Measurements from ENCODE around the gene ETV1. TPM values are rescaled to one million over a fixed set of nuclear protein-coding genes. Genes with fewer than 3 reads are reported as not detected.

Gene ETV1
- total and polyA plus RNA-seq, 2 of the 4 experiments (the other 2 are of a cell fraction) = 8.6 to 21.1 TPM

DNA sequence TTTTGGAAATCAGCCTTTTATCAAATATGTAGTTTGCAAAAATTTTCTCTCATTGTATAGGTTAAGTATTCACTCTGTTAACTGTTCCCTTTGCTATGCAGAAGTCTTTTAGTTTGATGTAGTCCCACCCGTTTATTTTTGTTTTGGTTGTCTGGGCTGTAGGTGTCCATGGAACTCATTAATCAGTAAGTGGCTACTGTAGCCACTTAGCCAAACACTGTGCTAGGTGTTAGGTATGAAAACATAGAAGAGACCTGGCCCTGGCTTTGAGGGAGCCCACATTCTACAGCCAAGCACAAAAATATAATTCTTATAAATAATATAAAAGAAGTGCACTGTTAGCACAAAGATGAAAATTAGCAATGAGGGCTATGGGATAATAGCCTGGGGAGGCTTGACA is 133.5 kb downstream of the ETV1 start:
- no peak overlapping the region for H4K5ac ChIP-seq (ENCODE audit: low read depth, low read length)
- no peak overlapping the region for H3K56ac ChIP-seq (ENCODE audit: extremely low read depth, insufficient read depth, low read length)
- no peak overlapping the region for H2BK5ac ChIP-seq (ENCODE audit: low read depth, low read length, poor library complexity, severe bottlenecking)
- H4K91ac ChIP-seq (ENCODE audit: insufficient read depth, low read depth, low read length) = no peak overlapping the region
- H3K27ac ChIP-seq (ENCODE audit: insufficient read depth, low read length) = no peak overlapping the region
- H2AFZ ChIP-seq (replicated peaks; ENCODE audit: low read length, poor library complexity) = no peak overlapping the region
- WGBS, 2 experiments (ENCODE audit: extremely low coverage in 2 of 2, insufficient read length in 1 of 2) = no CpG with 5 or more reads among the region's 1 CpG
- H3K4me1 ChIP-seq (ENCODE audit: control insufficient read depth, insufficient read depth, low read length) = peaks cover 2% of the 10 kb centered on the region
- H3K36me3 ChIP-seq (ENCODE audit: control insufficient read depth, insufficient read depth, low read length) = no peaks in the 10 kb centered on the region
- H3K4ac ChIP-seq (ENCODE audit: low read depth, low read length) = no peak overlapping the region
- no peak for TF ChIP-seq RFX5 (IDR thresholded peaks at IDR 0.05; ENCODE audit: low read depth, low read length)
- TF ChIP-seq MXI1 (IDR thresholded peaks at IDR 0.05; ENCODE audit: borderline replicate concordance, low read depth, low read length) = no peak
- TF ChIP-seq, protein P1, sequence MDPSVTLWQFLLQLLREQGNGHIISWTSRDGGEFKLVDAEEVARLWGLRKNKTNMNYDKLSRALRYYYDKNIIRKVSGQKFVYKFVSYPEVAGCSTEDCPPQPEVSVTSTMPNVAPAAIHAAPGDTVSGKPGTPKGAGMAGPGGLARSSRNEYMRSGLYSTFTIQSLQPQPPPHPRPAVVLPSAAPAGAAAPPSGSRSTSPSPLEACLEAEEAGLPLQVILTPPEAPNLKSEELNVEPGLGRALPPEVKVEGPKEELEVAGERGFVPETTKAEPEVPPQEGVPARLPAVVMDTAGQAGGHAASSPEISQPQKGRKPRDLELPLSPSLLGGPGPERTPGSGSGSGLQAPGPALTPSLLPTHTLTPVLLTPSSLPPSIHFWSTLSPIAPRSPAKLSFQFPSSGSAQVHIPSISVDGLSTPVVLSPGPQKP (IDR thresholded peaks at IDR 0.05; ENCODE audit: borderline replicate concordance, low read depth, low read length) = no peak
- TF ChIP-seq MAFK (IDR thresholded peaks at IDR 0.05; ENCODE audit: low read depth, low read length) = no peak
- TF ChIP-seq MAZ (IDR thresholded peaks at IDR 0.05; ENCODE audit: borderline replicate concordance, low read depth, low read length) = no peak
- in situ Hi-C loops (cut with MboI; ENCODE audit: low sequenced_read_pairs) = no loop called here
- no peak overlapping the region for H2BK120ac ChIP-seq (ENCODE audit: low read depth, low read length)
- no peak overlapping the region for H3K23ac ChIP-seq (ENCODE audit: low read depth, low read length)
- H3K9me3 ChIP-seq (ENCODE audit: control insufficient read depth, insufficient read depth, low read length) = no peaks in the 10 kb centered on the region
- H3K9ac ChIP-seq (ENCODE audit: low read depth, low read length) = no peak overlapping the region
- H2BK15ac ChIP-seq (ENCODE audit: low read depth, low read length) = no peak overlapping the region
- H4K8ac ChIP-seq (ENCODE audit: low read depth in 2 of 2, low read length in 2 of 2) = no peak overlapping the region
- no peaks in the 10 kb centered on the region; the same call in 1 of the 2 replicates for H3K9me1 ChIP-seq (ENCODE audit: insufficient read depth, low read length)
- no peak overlapping the region for H2BK20ac ChIP-seq (ENCODE audit: low read depth, low read length)
- no peaks in the 10 kb centered on the region for H4K20me1 ChIP-seq (ENCODE audit: insufficient read depth, low read length)
- no peak overlapping the region for H3K14ac ChIP-seq (replicated peaks; ENCODE audit: low read depth, low read length)
- no peaks in the 10 kb centered on the region for H3K27me3 ChIP-seq (ENCODE audit: control insufficient read depth, insufficient read depth, low read length)
- DNase-seq = no peak
- intact Hi-C loops (cut with micrococcal nuclease) = no loop called here
- dilution Hi-C loops (cut with HindIII; ENCODE audit: low sequenced_read_pairs, unreplicated experiment) = no loop called here
- CTCF ChIA-PET = interaction anchor here (0.6 kb wide), 1 partner anchor 11 kb away, joined by 3 read pairs; no protein-coding TSS in a partner anchor
- H3K79me1 ChIP-seq (ENCODE audit: low read depth in 1 of 2, low read length in 2 of 2) = no peaks in the 10 kb centered on the region
- H3K4me3 ChIP-seq (ENCODE audit: insufficient read depth, low read depth, low read length) = no peak overlapping the region
- no peak overlapping the region for H3K4me2 ChIP-seq (ENCODE audit: low read depth, low read length)
- H2AK9ac ChIP-seq (replicated peaks; ENCODE audit: low read depth, low read length, poor library complexity) = no peak overlapping the region
- POLR2A ChIA-PET (ENCODE audit: unreplicated experiment) = no interaction called here
- H3K18ac ChIP-seq (ENCODE audit: low read depth, low read length) = no peak overlapping the region
- no peak for ATAC-seq (ENCODE audit: low read depth)
- no TSS peak for BruUV-seq (replicated peaks)
- no peak overlapping the region for H2AK5ac ChIP-seq (ENCODE audit: low read depth, low read length)
